ENCODE results near the gene ARID3A.

GRCh38 chr19:1002600-1002999, 76.8 kb downstream of the ARID3A start:
- TF ChIP-seq CTCF (IDR thresholded peaks at IDR 0.05): no peak
- no peak for TF ChIP-seq POLR2A (IDR thresholded peaks at IDR 0.05)

Data from uterus (tissue), 2 donors.